Spleen (tissue), 11 donors: ENCODE results near the gene MYPOP. TPM values are rescaled to one million over a fixed set of nuclear protein-coding genes. Genes with fewer than 3 reads are reported as not detected.
"Not testable (repeated sequence)": the region's sequence is repeated elsewhere in the genome, so short reads cannot be mapped to it uniquely, and the experiment has no call there.

ENCODE experiments used
- DNase-seq: peaks from one replicate; pipeline ENCODE4 v3.0.0-alpha.2; 2020
- H3K27ac ChIP-seq, 8 donors: fragments of 200-600 bp; sonication (generic) in 7 of 8; 1 replicate in 4 of 8; 2 replicates in 4 of 8; pipeline versions ENCODE4 v1.5.0 to v1.8.0; 2016 to 2021; ENCODE audit warnings: inconsistent platforms in 4 of 8, mild to moderate bottlenecking in 4 of 8, moderate library complexity in 1 of 8
- H3K27me3 ChIP-seq, 7 donors: fragments of 200-600 bp; sonication (generic) in 6 of 7; replicated peaks in 1 of 7; 1 replicate in 4 of 7; 2 replicates in 3 of 7; pipeline versions ENCODE4 v1.5.0 to v1.8.0; 2016 to 2021; ENCODE audit warnings: inconsistent platforms in 3 of 7, mild to moderate bottlenecking in 1 of 7
- H3K36me3 ChIP-seq, 6 donors: fragments of 200-600 bp; sonication (generic) in 5 of 6; 1 replicate in 4 of 6; 2 replicates in 2 of 6; pipeline versions ENCODE4 v1.5.0 to v1.8.0; 2016 to 2021; ENCODE audit warnings: inconsistent platforms in 2 of 6
- H3K4me1 ChIP-seq, 6 donors: fragments of 200-600 bp; sonication (generic) in 5 of 6; 1 replicate in 3 of 6; 2 replicates in 3 of 6; pipeline versions ENCODE4 v1.5.0 to v1.8.0; 2016 to 2021; ENCODE audit warnings: inconsistent platforms in 3 of 6
- H3K4me3 ChIP-seq, 8 donors: fragments of 200-600 bp; sonication (generic) in 7 of 8; 1 replicate in 4 of 8; 2 replicates in 4 of 8; pipeline versions ENCODE4 v1.5.0 to v1.8.0; 2016 to 2021; ENCODE audit warnings: inconsistent platforms in 4 of 8, mild to moderate bottlenecking in 4 of 8, moderate library complexity in 2 of 8
- H3K9me3 ChIP-seq, 8 donors: fragments of 200-600 bp; sonication (generic) in 7 of 8; 1 replicate in 4 of 8; 2 replicates in 4 of 8; pipeline versions ENCODE4 v1.5.0 to v1.8.0; 2016 to 2021; ENCODE audit warnings: inconsistent platforms in 4 of 8
- CTCF ChIP-seq, 11 experiments: fragments of 200-600 bp in 7 of 11; fragments of 450-650 bp in 4 of 11; sonication (generic) in 4 of 11; IDR thresholded peaks in 8 of 11; conservative IDR thresholded peaks in 3 of 11; 1 replicate in 7 of 11; 2 replicates in 4 of 11; pipeline versions ENCODE4 v1.4.0 to v1.8.0; 2016 to 2021; ENCODE audit warnings: antibody characterized with exemption in 11 of 11, inconsistent platforms in 4 of 11, mild to moderate bottlenecking in 1 of 11
- POLR2A ChIP-seq, 3 donors: fragments of 450-650 bp; IDR thresholded peaks; one replicate each; pipeline ENCODE4 v1.5.1; 2017; ENCODE audit warnings: antibody characterized with exemption in 3 of 3, mild to moderate bottlenecking in 1 of 3
- POLR2AphosphoS5 ChIP-seq, 3 donors: sonication (generic); formaldehyde crosslinking; IDR thresholded peaks; one replicate each; pipeline ENCODE4 v1.5.1; 2017; ENCODE audit warnings: antibody characterized with exemption in 3 of 3
- WGBS, 5 donors: extraction: QIAGEN DNeasy Blood & Tissue Kit in 3 of 5; methylation state at CpG; one replicate each; pipeline versions ENCODE4 v1.1.5 to v1.1.7; 2013 to 2018; 5-methylcytosine and 5-hydroxymethylcytosine counted together
- intact Hi-C: fragments of 100-400 bp; cut with DNase I; formaldehyde crosslinking; loops from one replicate; pipeline ENCODE4 v1.15.0; 2023; ENCODE audit warnings: low total_unique reads
- polyA plus RNA-seq, 3 donors: library from polyadenylated mRNA; stranded (reverse); fragments of 200-250 nt; gene quantifications; one replicate each; pipeline ENCODE4 v1.2.1, GENCODE V29; 2013
- total RNA-seq, 7 donors: library from RNA; depleted of rRNA in 3 of 7; stranded (reverse); fragments of >200 nt in 3 of 7; fragmentation: NEBNext Ultra II Directional in 4 of 7; extraction: Animal tissue kit (Norgen Biotek cat#: 25700) in 4 of 7; gene quantifications; one replicate each; pipeline versions ENCODE4 v1.1.0 to v1.2.1, GENCODE V29; 2016 to 2021
- donor health status: healthy with polysubstance abuse.
- donor health status: DM: no; HTN: no; CAD: no; lungs with moderate emphysema.
- donor health status: DM: no; HTN: no; CAD: no.
- donor health status: Bipolar disorder and iron deficiency.
- donor health status: healthy.
- donor health status: DM: no; HTN: no; CAD: no.
- donor health status: DM: yes; HTN: yes; CAD: no.

MYPOP gene
- total and polyA plus RNA-seq, 10 donors: 5.1 to 13.2 (median 9.5) TPM

- 93 to 98% (median 95%) methylated on average over 4 of the region's 4 CpGs for WGBS, 5 donors
- intact Hi-C loops: no loop called here
Observed at GRCh38 chr19:45899919-45900589, 2.4 kb downstream of the MYPOP start.

GRCh38 chr19:45899253-45899652 is 3.2 kb downstream of the MYPOP start:
- Histone ChIP-seq H3K36me3 (peaks cover 0 to 64% (median 33%) of the 10 kb centered on the region in 6 donors), H3K4me3 (no peak overlapping the region), H3K9me3 (no peaks in the 10 kb centered on the region), H3K27me3 (no peaks in the 10 kb centered on the region), H3K27ac (no peak overlapping the region), H3K4me1 (peaks cover 18 to 73% (median 36%) of the 10 kb centered on the region in 6 donors)
- 89 to 99% (median 97%) methylated on average over 6 to 7 of the region's 7 CpGs for WGBS, 5 donors
- intact Hi-C loops: no loop called here
- no peak for DNase-seq
- TF ChIP-seq POLR2A (IDR thresholded peaks at IDR 0.05) (no peak), CTCF (IDR thresholded peaks at IDR 0.05 in 8 of 11, conservative IDR thresholded peaks at IDR 0.05 in 3 of 11) (no peak), POLR2AphosphoS5 (IDR thresholded peaks at IDR 0.05) (no peak)

More at GRCh38 chr19:45899919-45900589, 2.4 kb downstream of the MYPOP start:
- H3K27me3 ChIP-seq: no peaks in the 10 kb centered on the region
- peak overlapping the region in 1 of 8 donors; percentile 91 for H3K4me3 ChIP-seq
- H3K4me1 ChIP-seq: peaks cover 18 to 73% (median 36%) of the 10 kb centered on the region in 6 donors
- no peak for TF ChIP-seq CTCF (IDR thresholded peaks at IDR 0.05 in 8 of 11, conservative IDR thresholded peaks at IDR 0.05 in 3 of 11)
- TF ChIP-seq POLR2AphosphoS5 (IDR thresholded peaks at IDR 0.05): no peak
- no peak for TF ChIP-seq POLR2A (IDR thresholded peaks at IDR 0.05)
- H3K9me3 ChIP-seq: no peaks in the 10 kb centered on the region
- H3K36me3 ChIP-seq: peaks cover 0 to 56% (median 29%) of the 10 kb centered on the region in 6 donors
- DNase-seq: no peak
- no peak overlapping the region for H3K27ac ChIP-seq

GRCh38 chr19:45897261-45897812 is 5.1 kb downstream of the MYPOP start:
- peaks cover 12 to 69% (median 30%) of the 10 kb centered on the region in 6 donors for H3K4me1 ChIP-seq
- no peak for DNase-seq
- no peak for TF ChIP-seq CTCF (IDR thresholded peaks at IDR 0.05 in 8 of 11, conservative IDR thresholded peaks at IDR 0.05 in 3 of 11)
- no peak for TF ChIP-seq POLR2AphosphoS5 (IDR thresholded peaks at IDR 0.05)
- TF ChIP-seq POLR2A (IDR thresholded peaks at IDR 0.05): no peak
- H3K36me3 ChIP-seq: peaks cover 0 to 67% (median 33%) of the 10 kb centered on the region in 6 donors
- H3K27ac ChIP-seq: peak overlapping the region in 3 of 8 donors; percentile 13 to 56 (median 30)
- H3K9me3 ChIP-seq: no peaks in the 10 kb centered on the region
- H3K4me3 ChIP-seq: no peak overlapping the region
- intact Hi-C loops: no loop called here
- no peaks in the 10 kb centered on the region for H3K27me3 ChIP-seq
- 75 to 84% (median 82%) methylated on average over 8 of the region's 8 CpGs for WGBS, 5 donors

GRCh38 chr19:45895983-45896599 is 6.3 kb downstream of the MYPOP start:
- WGBS, 5 donors: 88 to 97% (median 96%) methylated on average over 12 of the region's 12 CpGs
- Histone ChIP-seq H3K36me3 (peaks cover 0 to 80% (median 33%) of the 10 kb centered on the region in 6 donors), H3K27ac (peak overlapping the region in 1 of 8 donors; percentile 4), H3K4me1 (peaks cover 8 to 57% (median 23%) of the 10 kb centered on the region in 6 donors)
- H3K9me3 ChIP-seq, H3K4me3 ChIP-seq, H3K27me3 ChIP-seq, intact Hi-C loops, DNase-seq: not testable (repeated sequence)
